Right lobe of liver (tissue), 6 donors: Measurements from ENCODE around the gene LYZL6. TPM values are rescaled to one million over a fixed set of nuclear protein-coding genes. Genes with fewer than 3 reads are reported as not detected.

Experiments
- ATAC-seq, 4 donors: fragments of 200-7000 bp; cut with Tn5 transposase; one replicate each; pipeline ENCODE4 v1.9.1; 2020; ENCODE audit warnings: mild to moderate bottlenecking in 4 of 4, moderate library complexity in 4 of 4
- DNase-seq, 3 donors: peaks; one replicate each; pipeline ENCODE4 v3.0.0-alpha.2; 2020
- H3K27ac ChIP-seq, 3 donors: fragments of 200-600 bp; one replicate each; pipeline ENCODE4 v1.8.0; 2022
- H3K27me3 ChIP-seq, 2 donors: fragments of 200-600 bp; one replicate each; pipeline ENCODE4 v1.8.0; 2022
- H3K36me3 ChIP-seq, 4 donors: fragments of 200-600 bp; sonication (generic) in 1 of 4; one replicate each; pipeline versions ENCODE4 v1.5.1 to v1.8.0; 2017 to 2022; ENCODE audit warnings: control low read depth in 1 of 4
- H3K4me1 ChIP-seq, 4 donors: fragments of 200-600 bp; sonication (generic) in 1 of 4; one replicate each; pipeline versions ENCODE4 v1.5.1 to v1.8.0; 2017 to 2022; ENCODE audit warnings: control low read depth in 1 of 4
- H3K4me3 ChIP-seq, 3 donors: fragments of 200-600 bp; one replicate each; pipeline ENCODE4 v1.8.0; 2022
- H3K9me3 ChIP-seq, 4 donors: fragments of 200-600 bp; sonication (generic) in 1 of 4; one replicate each; pipeline versions ENCODE4 v1.5.1 to v1.8.0; 2017 to 2022; ENCODE audit warnings: control low read depth in 1 of 4
- CTCF ChIP-seq, 4 donors: fragments of 200-600 bp in 3 of 4; fragments of 450-650 bp in 1 of 4; IDR thresholded peaks; one replicate each; pipeline versions ENCODE4 v1.5.1 to v1.8.0; 2016 to 2022; ENCODE audit warnings: antibody characterized with exemption in 4 of 4, mild to moderate bottlenecking in 2 of 4
- POLR2A ChIP-seq: fragments of 450-650 bp; IDR thresholded peaks from one replicate; pipeline ENCODE4 v1.6.1; 2017; ENCODE audit warnings: antibody characterized with exemption, mild to moderate bottlenecking
- WGBS: methylation state at CpG from one replicate; pipeline ENCODE4 v1.1.6; 2018; ENCODE audit warnings: low coverage, low lambda C conversion rate; ENCODE audit not compliant: insufficient coverage; ENCODE audit errors: missing lambda C conversion rate; 5-methylcytosine and 5-hydroxymethylcytosine counted together
- intact Hi-C, 2 donors: fragments of 100-400 bp; cut with DNase I; formaldehyde crosslinking; loops; one replicate each; pipeline versions ENCODE4 v1.11.2 to v1.14.1; 2022
- total RNA-seq, 6 experiments: library from RNA; depleted of rRNA in 2 of 6; stranded (reverse); fragments of >200 nt in 2 of 6; fragmentation: NEBNext Ultra II Directional in 3 of 6; extraction: Animal tissue kit (Norgen Biotek cat#: 25700) in 3 of 6; gene quantifications; one replicate each; pipeline versions ENCODE4 v1.1.0 to v1.2.4, GENCODE V29; 2016 to 2023
- donor health status: DM: no; HTN: yes; CAD: no.
- donor health status: DM: no; HTN: no; CAD: no.
- donor health status: DM: no; HTN: no; CAD: no.
- donor health status: DM: no; HTN: yes; CAD: no.
- donor health status: DM: no; HTN: yes; CAD: no.

The LYZL6 gene
- total RNA-seq, 6 experiments from 2014 or later: not detected

GRCh38 chr17:35917519-35918213 is 25.8 kb downstream of the LYZL6 start:
- no peak for ATAC-seq
- no peak for TF ChIP-seq POLR2A
- TF ChIP-seq CTCF (IDR thresholded peaks at IDR 0.05): no peak
- no peaks in the 10 kb centered on the region for H3K9me3 ChIP-seq
- intact Hi-C loops: no loop called here
- H3K36me3 ChIP-seq: no peaks in the 10 kb centered on the region
- H3K27me3 ChIP-seq: no peaks in the 10 kb centered on the region
- peaks cover 0 to 40% (median 9%) of the 10 kb centered on the region in 4 donors for H3K4me1 ChIP-seq
- DNase-seq: no peak
- H3K4me3 ChIP-seq: no peak overlapping the region
- 96% methylated on average over 17 of the region's 29 CpGs for WGBS
- H3K27ac ChIP-seq: no peak overlapping the region

GRCh38 chr17:35915153-35915964 is 28.2 kb downstream of the LYZL6 start:
- intact Hi-C loops: no loop called here
- no peaks in the 10 kb centered on the region for H3K27me3 ChIP-seq
- peaks cover 0 to 47% (median 11%) of the 10 kb centered on the region in 4 donors for H3K4me1 ChIP-seq
- no peaks in the 10 kb centered on the region for H3K36me3 ChIP-seq
- ATAC-seq: peak; percentile 74 to 83 (median 80)
- peak overlapping the region; percentile 43 to 77 (median 49) for H3K27ac ChIP-seq
- TF ChIP-seq POLR2A: no peak
- no peak for TF ChIP-seq CTCF (IDR thresholded peaks at IDR 0.05)
- DNase-seq: peak in 1 of 3 donors; percentile 73
- H3K4me3 ChIP-seq: no peak overlapping the region
- H3K9me3 ChIP-seq: no peaks in the 10 kb centered on the region
- 70% methylated on average over 2 of the region's 3 CpGs for WGBS

- no peaks in the 10 kb centered on the region for H3K36me3 ChIP-seq
- DNase-seq (no peak), ATAC-seq (peak in 1 of 4 donors; percentile 28)
- no CpG with 5 or more reads among the region's 1 CpG for WGBS
- no peaks in the 10 kb centered on the region for H3K27me3 ChIP-seq
- TF ChIP-seq CTCF (IDR thresholded peaks at IDR 0.05) (no peak), POLR2A (no peak)
- H3K4me1 ChIP-seq: peaks cover 0 to 47% (median 11%) of the 10 kb centered on the region in 4 donors
- intact Hi-C loops: no loop called here
- no peak overlapping the region for H3K4me3 ChIP-seq
- no peaks in the 10 kb centered on the region for H3K9me3 ChIP-seq
- peak overlapping the region in 2 of 3 donors; percentile 49 to 77 for H3K27ac ChIP-seq
Measured at GRCh38 chr17:35914354-35914753, 29.2 kb downstream of the LYZL6 start.

- no peak for TF ChIP-seq CTCF (IDR thresholded peaks at IDR 0.05)
- TF ChIP-seq POLR2A: no peak
- Histone ChIP-seq H3K4me3 (no peak overlapping the region), H3K4me1 (peaks cover 0 to 47% (median 11%) of the 10 kb centered on the region in 4 donors), H3K36me3 (no peaks in the 10 kb centered on the region), H3K9me3 (no peaks in the 10 kb centered on the region), H3K27ac (peak overlapping the region in 2 of 3 donors; percentile 49 to 77), H3K27me3 (no peaks in the 10 kb centered on the region)
- intact Hi-C loops: no loop called here
- ATAC-seq (peak; percentile 49 to 58 (median 54)), DNase-seq (peak in 1 of 3 donors; percentile 59)
- WGBS: 31% methylated on average over 4 of the region's 4 CpGs
Measured at GRCh38 chr17:35913609-35914008, 29.9 kb downstream of the LYZL6 start.
